GM18519 (cell line): ENCODE results near the gene IL1F10.

Source experiments
- ATAC-seq: cut with Tn5 transposase; IDR thresholded peaks from one replicate; pipeline ENCODE4 v1.9.1; 2021; ENCODE audit warnings: mild to moderate bottlenecking, moderate library complexity; ENCODE audit not compliant: unreplicated experiment, low FRiP score

The IL1F10 gene

GRCh38 chr2:113067681-113068080 lies at the start of gene IL1F10:
Gene IL1F10, plus strand, starts transcription at chr2:113067970. Its CDS starts 4,769 bp downstream, at chr2:113072739.
- ATAC-seq, result no peak

- no peak for ATAC-seq
Observed at GRCh38 chr2:113018509-113018908, 49.3 kb upstream of the IL1F10 start.

- ATAC-seq, result no peak
Observed at GRCh38 chr2:113021312-113021711, 46.5 kb upstream of the IL1F10 start.

GRCh38 chr2:113024764-113025163 lies 43.0 kb upstream of the IL1F10 start:
- no peak for ATAC-seq

- no peak for ATAC-seq
Observed at GRCh38 chr2:113025737-113026136, 42.0 kb upstream of the IL1F10 start.

GRCh38 chr2:113027691-113028090 lies 40.1 kb upstream of the IL1F10 start:
- no peak for ATAC-seq

- ATAC-seq, result no peak
Observed at GRCh38 chr2:113028112-113028511, 39.7 kb upstream of the IL1F10 start.

GRCh38 chr2:113032737-113033136 lies 35.0 kb upstream of the IL1F10 start:
- ATAC-seq, result no peak

- no peak for ATAC-seq
Observed at GRCh38 chr2:113034016-113034415, 33.8 kb upstream of the IL1F10 start.

- no peak for ATAC-seq
Observed at GRCh38 chr2:113036763-113037162, 31.0 kb upstream of the IL1F10 start.

- ATAC-seq, result no peak
Observed at GRCh38 chr2:113038291-113038690, 29.5 kb upstream of the IL1F10 start.

- ATAC-seq, result no peak
Observed at GRCh38 chr2:113039158-113039557, 28.6 kb upstream of the IL1F10 start.

GRCh38 chr2:113039719-113040118 lies 28.1 kb upstream of the IL1F10 start:
- ATAC-seq, result no peak

GRCh38 chr2:113041871-113042270 lies 25.9 kb upstream of the IL1F10 start:
- ATAC-seq, result no peak

- ATAC-seq, result no peak
Observed at GRCh38 chr2:113046465-113046864, 21.3 kb upstream of the IL1F10 start.

- no peak for ATAC-seq
Observed at GRCh38 chr2:113050921-113051895, 16.6 kb upstream of the IL1F10 start.

- ATAC-seq, result no peak
Observed at GRCh38 chr2:113052396-113052917, 15.3 kb upstream of the IL1F10 start, which contains the start of gene IL36B. Gene IL36B, minus strand, starts transcription at chr2:113052867.

GRCh38 chr2:113053666-113054065 lies 14.1 kb upstream of the IL1F10 start:
- ATAC-seq, result no peak

GRCh38 chr2:113054066-113054465 lies 13.7 kb upstream of the IL1F10 start:
- no peak for ATAC-seq

- no peak for ATAC-seq
Observed at GRCh38 chr2:113056521-113056920, 11.2 kb upstream of the IL1F10 start.

- ATAC-seq, result no peak
Observed at GRCh38 chr2:113057117-113057516, 10.7 kb upstream of the IL1F10 start.
